Measurements from ENCODE around the gene SESN2. TPM values are rescaled to one million over a fixed set of nuclear protein-coding genes. Genes with fewer than 3 reads are reported as not detected.

SESN2 gene
- 15.6 TPM for total RNA-seq
- long read RNA-seq, transcript SESN2-201 (10 exons, 3,453 nt) = major isoform, 31 of 44 reads
- long read RNA-seq, partial matches to known transcripts = 6 of 44 reads
- long read RNA-seq, other reads (novel, unspliced or antisense) = 7 of 44 reads

DNA sequence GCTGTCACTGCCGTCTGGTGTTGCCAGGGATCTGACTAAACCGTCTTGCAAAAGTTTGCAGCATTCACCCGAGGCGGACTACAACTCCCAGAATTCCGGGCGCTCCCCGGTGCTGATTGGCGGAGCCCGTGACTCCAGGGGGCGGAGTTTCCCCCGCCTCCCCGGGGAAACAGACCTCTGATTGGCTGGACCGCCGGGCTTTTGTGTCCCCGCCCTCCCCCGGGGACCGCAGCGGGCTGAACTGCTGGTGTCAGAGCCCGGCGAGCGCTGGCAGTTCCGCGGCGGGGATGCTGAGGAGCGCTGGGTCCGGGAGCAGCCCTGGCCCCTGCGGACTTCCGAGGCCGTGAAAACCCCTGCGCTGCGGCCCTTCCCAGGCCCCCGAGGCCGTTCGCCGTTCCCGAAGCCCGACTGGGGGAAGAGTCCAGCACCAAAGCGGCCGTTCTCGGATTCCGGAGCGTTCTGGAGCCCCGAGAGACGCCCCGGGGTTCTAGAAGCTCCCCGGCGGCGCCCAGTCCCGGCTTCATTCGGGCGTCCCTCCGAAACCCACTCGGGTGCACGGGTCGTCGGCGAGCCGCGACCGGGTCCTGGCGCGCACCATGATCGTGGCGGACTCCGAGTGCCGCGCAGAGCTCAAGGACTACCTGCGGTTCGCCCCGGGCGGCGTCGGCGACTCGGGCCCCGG, at the start of gene SESN2:
Gene SESN2, plus strand, starts transcription at position 267 of the 682 bp plus-strand sequence. Its CDS starts 330 bp downstream, at position 597.
- H3K9me3 ChIP-seq = no peaks in the 10 kb centered on the region
- ATAC-seq (peak; percentile 98), DNase-seq (peak; percentile 100)
- H3K27me3 ChIP-seq = no peaks in the 10 kb centered on the region
- H3K4me3 ChIP-seq = peak within 1 kb of the TSS; percentile 99
- H3K36me3 ChIP-seq = no peaks in the 10 kb centered on the region
- TF ChIP-seq, protein P1, sequence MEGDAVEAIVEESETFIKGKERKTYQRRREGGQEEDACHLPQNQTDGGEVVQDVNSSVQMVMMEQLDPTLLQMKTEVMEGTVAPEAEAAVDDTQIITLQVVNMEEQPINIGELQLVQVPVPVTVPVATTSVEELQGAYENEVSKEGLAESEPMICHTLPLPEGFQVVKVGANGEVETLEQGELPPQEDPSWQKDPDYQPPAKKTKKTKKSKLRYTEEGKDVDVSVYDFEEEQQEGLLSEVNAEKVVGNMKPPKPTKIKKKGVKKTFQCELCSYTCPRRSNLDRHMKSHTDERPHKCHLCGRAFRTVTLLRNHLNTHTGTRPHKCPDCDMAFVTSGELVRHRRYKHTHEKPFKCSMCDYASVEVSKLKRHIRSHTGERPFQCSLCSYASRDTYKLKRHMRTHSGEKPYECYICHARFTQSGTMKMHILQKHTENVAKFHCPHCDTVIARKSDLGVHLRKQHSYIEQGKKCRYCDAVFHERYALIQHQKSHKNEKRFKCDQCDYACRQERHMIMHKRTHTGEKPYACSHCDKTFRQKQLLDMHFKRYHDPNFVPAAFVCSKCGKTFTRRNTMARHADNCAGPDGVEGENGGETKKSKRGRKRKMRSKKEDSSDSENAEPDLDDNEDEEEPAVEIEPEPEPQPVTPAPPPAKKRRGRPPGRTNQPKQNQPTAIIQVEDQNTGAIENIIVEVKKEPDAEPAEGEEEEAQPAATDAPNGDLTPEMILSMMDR (IDR thresholded peaks at IDR 0.05) = no peak
- intact Hi-C loops (cut with DNase I) = no loop called here
- H3K4me1 ChIP-seq = peaks cover 41% of the 10 kb centered on the region
- H3K27ac ChIP-seq = peak within 1 kb of the TSS; percentile 89

DNA sequence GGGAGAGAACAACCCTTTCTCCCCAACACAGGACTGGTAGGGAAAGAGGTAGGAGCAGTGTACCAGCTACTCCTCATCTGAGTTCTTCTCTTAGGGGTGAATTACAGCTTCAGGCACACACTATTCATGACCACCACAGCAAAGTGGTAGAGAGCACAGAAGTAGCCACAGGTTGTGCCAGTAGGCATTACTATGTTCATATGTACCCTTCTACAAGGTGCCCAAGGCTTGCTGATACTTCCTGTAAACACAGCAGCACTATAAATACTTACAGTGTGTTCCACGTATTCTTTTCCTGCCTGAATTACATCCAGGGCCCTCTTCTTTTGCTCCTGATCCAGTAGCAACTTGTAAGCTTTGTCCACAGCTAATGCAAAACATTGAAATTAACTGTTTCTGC, 49.6 kb upstream of the SESN2 start:
- no peak for ATAC-seq

GRCh38 chr1:28213315-28213714, 46.0 kb upstream of the SESN2 start:
- Histone ChIP-seq H3K4me3 (no peak overlapping the region), H3K27me3 (no peaks in the 10 kb centered on the region), H3K9me3 (no peaks in the 10 kb centered on the region), H3K36me3 (peaks cover 70% of the 10 kb centered on the region), H3K27ac (no peak overlapping the region), H3K4me1 (no peaks in the 10 kb centered on the region)
- DNase-seq (no peak), ATAC-seq (no peak)
- TF ChIP-seq, protein P1 (IDR thresholded peaks at IDR 0.05) = no peak
- intact Hi-C loops (cut with DNase I) = loop anchor here (5.0 kb wide), 1 partner anchor 121 kb away; no protein-coding TSS in a partner anchor

More for the DNA sequence above, 49.6 kb upstream of the SESN2 start:
- intact Hi-C loops (cut with DNase I) = loop anchor here (5.0 kb wide), 1 partner anchor 117 kb away; no protein-coding TSS in a partner anchor
- DNase-seq = no peak
- TF ChIP-seq, protein P1 (IDR thresholded peaks at IDR 0.05) = no peak
- Histone ChIP-seq H3K27ac (no peak overlapping the region), H3K27me3 (no peaks in the 10 kb centered on the region), H3K4me1 (no peaks in the 10 kb centered on the region), H3K9me3 (no peaks in the 10 kb centered on the region), H3K4me3 (no peak overlapping the region), H3K36me3 (peaks cover 93% of the 10 kb centered on the region)

GRCh38 chr1:28229089-28229488, 30.2 kb upstream of the SESN2 start:
- no peaks in the 10 kb centered on the region for H3K27me3 ChIP-seq
- H3K4me3 ChIP-seq = no peak overlapping the region
- DNase-seq = no peak
- H3K4me1 ChIP-seq = peaks cover 18% of the 10 kb centered on the region
- no peak overlapping the region for H3K27ac ChIP-seq
- TF ChIP-seq, protein P1 (IDR thresholded peaks at IDR 0.05) = no peak
- intact Hi-C loops (cut with DNase I) = no loop called here
- H3K9me3 ChIP-seq = no peaks in the 10 kb centered on the region
- ATAC-seq = no peak
- peaks cover 43% of the 10 kb centered on the region for H3K36me3 ChIP-seq

- TF ChIP-seq, protein P1 (IDR thresholded peaks at IDR 0.05) = no peak
- Histone ChIP-seq H3K36me3 (peaks cover 35% of the 10 kb centered on the region), H3K27ac (no peak overlapping the region), H3K4me1 (peaks cover 18% of the 10 kb centered on the region), H3K27me3 (no peaks in the 10 kb centered on the region), H3K4me3 (no peak overlapping the region), H3K9me3 (no peaks in the 10 kb centered on the region)
- ATAC-seq (no peak), DNase-seq (no peak)
- intact Hi-C loops (cut with DNase I) = no loop called here
These were observed 29.3 kb upstream of the SESN2 start for GRCh38 chr1:28229996-28230395.

Data from upper lobe of right lung (tissue), 1 donor.